ENCODE measurements around the gene SOS2.

The SOS2 gene

GRCh38 chr14:50116181-50116956, 115.0 kb downstream of the SOS2 start, which contains the start of gene VCPKMT:
TSS of gene VCPKMT (minus strand) at chr14:50116572. CDS start at chr14:50116552, 20 bp downstream.
- peak; percentile 94 for DNase-seq (ENCODE audit: low read depth)

GRCh38 chr14:50113381-50114035, 117.9 kb downstream of the SOS2 start:
- no peak for DNase-seq (ENCODE audit: low read depth)

GRCh38 chr14:50110323-50111037, 120.9 kb downstream of the SOS2 start:
- no peak for DNase-seq (ENCODE audit: low read depth)

DNA sequence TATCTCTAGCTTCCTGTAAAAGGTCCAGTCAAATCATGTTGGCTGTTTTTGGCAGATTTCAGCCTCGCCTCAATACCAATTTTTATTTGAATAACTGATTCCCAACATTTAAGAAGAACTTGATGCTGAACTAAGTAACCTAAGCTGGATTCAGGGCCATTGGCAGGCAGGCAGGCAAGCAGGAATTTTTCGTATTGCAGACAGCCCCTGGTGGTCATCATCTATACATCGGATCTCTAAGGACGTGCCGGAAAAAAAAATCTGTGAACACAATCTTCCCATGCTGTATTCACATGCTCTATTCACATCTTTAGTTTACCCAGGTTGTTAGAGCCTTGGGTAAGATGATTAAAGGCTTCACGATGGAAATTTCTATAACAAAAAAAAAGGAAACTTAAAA, 122.0 kb downstream of the SOS2 start:
- DNase-seq (ENCODE audit: low read depth): no peak

- DNase-seq (ENCODE audit: low read depth): no peak
These were observed 123.5 kb downstream of the SOS2 start for GRCh38 chr14:50107850-50108249.

DNA sequence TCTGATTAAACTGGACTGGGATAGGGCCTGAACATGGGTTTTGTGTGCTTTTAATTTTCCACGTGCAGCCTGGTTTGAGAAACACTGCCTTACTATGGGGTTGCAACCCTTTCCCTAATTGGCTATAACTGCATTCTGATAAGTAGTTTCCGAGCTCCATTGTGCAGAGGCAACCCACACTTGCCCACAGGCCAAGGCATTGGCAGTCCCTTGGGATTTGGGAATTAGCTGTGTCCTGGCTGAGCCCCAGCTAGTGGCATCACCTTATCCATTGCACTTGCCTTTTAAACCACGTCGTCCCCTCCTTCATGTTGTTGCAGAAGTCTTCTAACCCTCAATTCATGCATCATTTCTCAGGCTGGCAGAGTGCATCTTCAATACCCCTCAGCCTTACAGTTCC, 125.2 kb downstream of the SOS2 start:
- no peak for DNase-seq (ENCODE audit: low read depth)

- no peak for DNase-seq (ENCODE audit: low read depth)
These were observed 127.8 kb downstream of the SOS2 start for GRCh38 chr14:50103558-50103957.

DNA sequence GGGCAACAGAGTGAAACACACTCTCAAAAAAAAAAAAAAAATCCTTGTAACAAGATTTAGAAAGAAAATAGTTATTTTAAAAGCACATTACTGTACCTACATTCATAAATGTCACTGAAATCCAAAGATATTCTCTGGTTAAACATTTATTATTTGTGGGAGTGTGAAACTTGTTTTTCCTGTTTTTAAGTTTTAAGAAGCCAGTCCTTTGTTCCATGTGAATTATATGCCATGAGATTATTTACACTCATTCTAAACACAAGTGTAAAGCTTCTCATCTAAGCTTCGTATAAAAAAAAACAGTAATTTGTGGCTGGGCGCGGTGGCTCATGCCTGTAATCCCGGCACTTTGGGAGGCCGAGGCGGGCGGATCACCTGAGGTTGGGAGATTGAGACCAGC, 130.0 kb downstream of the SOS2 start:
- DNase-seq (ENCODE audit: low read depth): no peak

- DNase-seq (ENCODE audit: low read depth): no peak
These were observed 130.6 kb downstream of the SOS2 start for GRCh38 chr14:50100805-50101204.

DNA sequence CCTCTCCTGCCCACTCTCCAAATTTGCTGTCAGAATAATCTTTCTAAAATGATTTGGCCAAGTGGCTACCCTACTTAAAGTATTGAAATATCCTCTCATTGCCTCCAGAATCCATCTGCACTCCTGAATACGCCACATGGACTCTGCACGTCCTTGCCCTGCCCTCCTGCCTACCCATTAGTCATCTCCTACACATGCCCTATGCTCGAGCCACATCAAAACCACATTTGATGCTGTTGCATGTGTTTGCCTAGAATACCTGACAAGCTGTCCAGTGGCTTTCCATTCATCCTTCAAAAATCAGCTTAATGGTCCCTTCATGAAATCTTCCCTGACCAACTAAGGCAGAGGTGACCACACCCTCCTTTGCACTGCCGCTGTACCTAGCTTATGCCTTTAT, 132.0 kb downstream of the SOS2 start:
- no peak for DNase-seq (ENCODE audit: low read depth)

- no peak for DNase-seq (ENCODE audit: low read depth)
These were observed 135.5 kb downstream of the SOS2 start for GRCh38 chr14:50095895-50096294.

DNA sequence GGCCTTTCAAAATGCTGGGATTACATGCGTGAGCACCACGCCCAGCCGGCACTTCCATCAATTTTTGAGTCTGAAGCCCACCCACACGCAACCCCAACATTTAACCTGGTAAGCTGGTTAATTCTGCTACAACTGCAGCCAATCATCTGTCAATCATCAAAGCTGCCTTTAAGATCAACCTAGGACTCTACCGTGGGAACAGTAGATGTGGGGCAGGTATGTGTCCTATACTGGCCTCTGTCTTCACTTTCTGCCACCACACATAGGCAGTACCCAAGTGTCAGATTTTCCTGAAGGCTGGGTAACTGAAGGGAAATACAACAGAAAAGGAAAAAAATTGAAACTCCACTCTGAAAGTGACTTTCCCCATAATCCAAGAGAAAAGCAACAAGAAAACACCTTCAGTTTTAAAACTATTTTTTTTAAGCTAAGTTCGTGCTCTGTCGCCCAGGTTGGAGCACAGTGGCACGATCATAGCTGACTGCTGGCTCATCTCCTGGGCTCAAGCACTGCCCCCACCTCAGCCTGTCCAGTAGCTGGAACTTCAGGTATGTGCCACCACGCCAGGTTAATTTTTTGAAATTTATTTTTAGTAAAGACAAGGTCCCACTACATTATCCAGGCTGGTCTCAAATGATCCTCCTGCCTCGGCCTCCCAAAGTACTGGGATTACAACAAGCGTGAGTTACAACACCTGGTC, 137.2 kb downstream of the SOS2 start:
- no peak for DNase-seq (ENCODE audit: low read depth)

- no peak for DNase-seq (ENCODE audit: low read depth)
These were observed 137.9 kb downstream of the SOS2 start for GRCh38 chr14:50093496-50093895.

DNA sequence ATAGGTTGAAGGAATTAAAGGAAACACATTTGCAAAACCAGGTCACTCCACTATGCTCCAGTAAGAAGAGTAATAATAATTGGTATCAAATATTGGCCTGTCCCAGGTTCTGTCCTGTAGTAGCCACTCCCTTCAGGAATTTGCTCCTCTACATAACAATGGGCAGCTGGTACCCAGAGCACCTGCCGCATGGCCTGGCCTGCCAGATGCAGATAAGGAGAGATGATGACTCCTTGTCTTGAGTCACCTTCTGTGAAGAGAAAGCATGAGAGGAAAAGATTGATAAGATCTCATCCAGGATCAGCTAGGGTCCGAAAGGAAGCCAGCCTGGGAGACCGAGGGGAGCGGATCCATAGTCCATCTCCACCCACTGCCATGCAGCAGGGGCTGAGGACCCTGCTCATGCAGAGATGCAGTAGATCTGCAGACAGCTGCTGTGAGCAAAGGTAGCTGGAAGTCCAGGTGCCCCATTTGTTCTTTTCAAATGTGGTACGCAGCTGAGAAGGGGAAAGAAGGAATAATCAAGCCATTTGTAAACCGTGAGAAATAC, 139.3 kb downstream of the SOS2 start:
- no peak for DNase-seq (ENCODE audit: low read depth)

DNA sequence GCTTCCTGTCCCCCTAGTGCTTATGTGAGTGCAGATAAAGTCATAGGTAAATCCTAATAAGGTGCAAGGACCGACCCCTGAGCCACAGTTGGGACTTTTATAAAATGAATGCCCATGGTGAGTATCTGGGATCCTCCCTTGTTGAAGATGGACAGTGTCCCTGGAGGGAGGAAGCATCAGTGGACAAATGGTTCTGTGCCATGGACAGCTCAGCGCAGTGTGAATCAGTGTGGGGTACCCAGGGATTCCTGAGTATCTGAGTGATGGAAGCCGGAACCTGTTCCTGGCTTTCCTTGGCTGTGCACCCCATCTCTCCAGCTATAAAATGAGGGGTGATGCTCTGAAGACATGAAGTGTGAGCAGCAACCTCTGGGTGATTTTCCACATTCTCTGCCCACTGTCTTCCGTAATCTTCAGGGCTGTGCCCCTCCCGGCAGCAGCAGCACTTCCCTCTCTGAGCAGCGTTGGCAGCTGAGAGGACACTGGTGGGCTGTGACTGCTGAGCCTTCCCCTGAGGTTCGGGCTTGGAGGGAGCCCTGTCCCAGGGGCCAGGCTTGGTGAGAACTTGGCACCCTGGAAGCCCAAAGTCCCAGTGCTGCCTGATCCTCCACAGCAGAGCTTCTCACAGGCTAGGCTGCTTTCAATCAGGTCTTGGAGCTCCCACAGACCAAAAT, 140.0 kb downstream of the SOS2 start:
- no peak for DNase-seq (ENCODE audit: low read depth)

- DNase-seq (ENCODE audit: low read depth): no peak
These were observed 142.2 kb downstream of the SOS2 start for GRCh38 chr14:50089208-50089607.

DNA sequence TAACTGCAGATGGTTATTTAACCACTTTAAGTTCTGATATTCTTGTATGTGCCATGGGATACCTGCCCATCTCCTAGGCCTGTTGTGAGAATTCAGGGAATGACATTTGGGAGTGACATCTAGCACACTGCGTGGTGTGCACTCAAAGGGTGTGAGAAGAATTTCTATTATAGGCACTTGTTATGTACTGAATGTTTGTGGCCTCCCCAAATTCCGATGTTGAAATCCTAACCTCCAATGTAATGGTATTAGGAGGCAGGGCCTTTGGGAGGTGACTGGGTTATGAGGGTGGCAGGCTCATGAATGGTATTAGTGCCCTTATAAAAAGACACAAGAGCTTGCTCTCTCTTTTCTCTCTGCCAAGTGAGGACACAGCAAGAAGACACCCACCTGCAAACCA, 142.6 kb downstream of the SOS2 start:
- no peak for DNase-seq (ENCODE audit: low read depth)

DNA sequence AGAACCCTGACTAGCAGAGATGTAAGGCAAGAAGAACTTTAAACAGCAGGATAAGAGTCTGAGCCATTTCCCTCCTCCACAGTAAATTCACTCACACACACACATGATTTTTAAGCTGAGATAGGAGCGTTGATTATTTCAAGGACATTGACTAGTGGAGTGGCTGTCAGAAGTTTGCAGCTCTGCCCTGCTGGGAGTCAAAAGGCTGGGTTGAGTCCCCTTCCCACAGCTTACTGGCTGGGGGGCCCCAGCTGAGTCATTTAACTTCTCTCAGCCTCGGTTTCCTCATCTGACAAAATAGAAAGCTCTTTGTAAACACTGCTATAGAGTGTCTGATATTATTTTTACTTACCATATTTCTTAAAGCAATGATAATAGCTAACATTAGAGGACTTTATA, 143.3 kb downstream of the SOS2 start:
- no peak for DNase-seq (ENCODE audit: low read depth)

- no peak for DNase-seq (ENCODE audit: low read depth)
These were observed 143.8 kb downstream of the SOS2 start for GRCh38 chr14:50087341-50088116.

GRCh38 chr14:50086321-50086711, 145.1 kb downstream of the SOS2 start:
- DNase-seq (ENCODE audit: low read depth): no peak
